Measurements from ENCODE around the gene RAD51B. TPM values are rescaled to one million over a fixed set of nuclear protein-coding genes. Genes with fewer than 3 reads are reported as not detected.
"Not testable (repeated sequence)": the region's sequence is repeated elsewhere in the genome, so short reads cannot be mapped to it uniquely, and the experiment has no call there.

RAD51B gene
- total and polyA plus RNA-seq, 3 donors from 2014 or later: 5.5 to 22.5 (median 19.1) TPM

DNA sequence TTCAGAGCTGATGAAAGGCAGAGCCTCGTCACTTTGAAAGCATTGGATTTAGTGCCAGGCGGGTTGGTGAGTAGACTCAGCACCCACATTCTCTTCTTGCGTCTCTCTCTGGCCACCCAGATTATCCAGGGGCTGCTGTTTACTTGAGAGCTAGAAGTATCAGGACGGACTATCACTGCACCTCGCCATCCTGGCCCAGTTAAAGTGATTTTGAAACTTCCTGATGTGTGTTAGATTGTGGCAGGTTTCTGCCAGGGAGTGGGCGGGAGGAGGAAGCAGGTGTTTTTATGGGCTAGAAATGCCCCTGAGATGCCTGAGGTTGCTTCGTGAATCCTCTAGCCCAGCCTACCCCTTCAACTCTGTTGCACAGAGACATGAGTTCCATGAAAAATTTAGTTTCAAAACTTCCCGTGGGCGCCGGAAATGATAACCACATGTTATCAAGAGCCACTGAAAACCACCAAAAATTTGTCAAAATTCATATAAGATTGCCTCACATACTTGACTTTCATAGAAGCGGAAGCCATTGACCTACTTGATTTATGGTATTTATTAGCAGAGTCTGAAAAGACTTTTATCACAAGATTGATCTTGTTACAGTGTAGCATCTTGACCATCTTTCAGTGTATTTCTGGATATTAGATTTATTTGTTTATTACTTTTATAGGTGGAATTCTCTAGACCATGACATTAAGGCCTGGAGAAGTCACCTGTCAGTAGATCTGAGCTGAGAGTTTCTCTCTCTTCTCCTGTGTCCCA is 466.0 kb downstream of the RAD51B start:
- DNase-seq: no peak
- TF ChIP-seq POLR2A (IDR thresholded peaks at IDR 0.05): no peak
- TF ChIP-seq, protein P1, sequence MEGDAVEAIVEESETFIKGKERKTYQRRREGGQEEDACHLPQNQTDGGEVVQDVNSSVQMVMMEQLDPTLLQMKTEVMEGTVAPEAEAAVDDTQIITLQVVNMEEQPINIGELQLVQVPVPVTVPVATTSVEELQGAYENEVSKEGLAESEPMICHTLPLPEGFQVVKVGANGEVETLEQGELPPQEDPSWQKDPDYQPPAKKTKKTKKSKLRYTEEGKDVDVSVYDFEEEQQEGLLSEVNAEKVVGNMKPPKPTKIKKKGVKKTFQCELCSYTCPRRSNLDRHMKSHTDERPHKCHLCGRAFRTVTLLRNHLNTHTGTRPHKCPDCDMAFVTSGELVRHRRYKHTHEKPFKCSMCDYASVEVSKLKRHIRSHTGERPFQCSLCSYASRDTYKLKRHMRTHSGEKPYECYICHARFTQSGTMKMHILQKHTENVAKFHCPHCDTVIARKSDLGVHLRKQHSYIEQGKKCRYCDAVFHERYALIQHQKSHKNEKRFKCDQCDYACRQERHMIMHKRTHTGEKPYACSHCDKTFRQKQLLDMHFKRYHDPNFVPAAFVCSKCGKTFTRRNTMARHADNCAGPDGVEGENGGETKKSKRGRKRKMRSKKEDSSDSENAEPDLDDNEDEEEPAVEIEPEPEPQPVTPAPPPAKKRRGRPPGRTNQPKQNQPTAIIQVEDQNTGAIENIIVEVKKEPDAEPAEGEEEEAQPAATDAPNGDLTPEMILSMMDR (IDR thresholded peaks at IDR 0.05): no peak
- H3K36me3 ChIP-seq (ENCODE audit: low read depth, missing control alignments): no peaks in the 10 kb centered on the region
- no peaks in the 10 kb centered on the region for H3K27me3 ChIP-seq
- intact Hi-C loops (cut with DNase I; ENCODE audit: low total_unique reads): no loop called here
- H3K27ac ChIP-seq: peak overlapping the region; percentile 6 to 12
- WGBS, 2 donors: 67 to 71% methylated on average over 11 of the region's 11 CpGs
- peaks cover 39% of the 10 kb centered on the region for H3K4me1 ChIP-seq
- no peak overlapping the region for H3K4me3 ChIP-seq
- H3K9me3 ChIP-seq: no peaks in the 10 kb centered on the region

DNA sequence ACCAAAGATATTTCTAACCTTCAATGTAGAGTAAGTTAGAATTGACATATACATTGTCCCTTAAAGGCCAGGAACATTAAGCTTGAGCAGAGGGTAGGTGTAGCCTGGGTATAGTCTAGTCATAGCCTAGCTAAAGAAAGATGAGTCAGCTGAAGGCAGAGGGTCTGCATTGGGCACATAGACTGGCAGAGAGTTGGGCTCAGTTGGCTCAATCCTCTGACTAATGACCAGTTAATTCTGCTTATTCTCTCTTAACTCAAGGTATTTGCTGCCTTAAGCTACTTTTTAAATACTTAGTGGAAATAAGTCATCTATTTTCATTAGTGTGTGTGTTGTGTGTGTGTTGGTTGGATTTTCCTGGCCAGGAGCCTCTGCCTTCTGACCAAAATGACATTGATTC is 467.1 kb downstream of the RAD51B start:
- no peaks in the 10 kb centered on the region for H3K36me3 ChIP-seq (ENCODE audit: low read depth, missing control alignments)
- intact Hi-C loops (cut with DNase I; ENCODE audit: low total_unique reads): no loop called here
- H3K4me3 ChIP-seq: no peak overlapping the region
- H3K9me3 ChIP-seq: no peaks in the 10 kb centered on the region
- no peaks in the 10 kb centered on the region for H3K27me3 ChIP-seq
- H3K4me1 ChIP-seq: peaks cover 35% of the 10 kb centered on the region
- no peak for DNase-seq
- no peak for TF ChIP-seq POLR2A (IDR thresholded peaks at IDR 0.05)
- TF ChIP-seq, protein P1 (IDR thresholded peaks at IDR 0.05): no peak
- no peak overlapping the region for H3K27ac ChIP-seq

DNA sequence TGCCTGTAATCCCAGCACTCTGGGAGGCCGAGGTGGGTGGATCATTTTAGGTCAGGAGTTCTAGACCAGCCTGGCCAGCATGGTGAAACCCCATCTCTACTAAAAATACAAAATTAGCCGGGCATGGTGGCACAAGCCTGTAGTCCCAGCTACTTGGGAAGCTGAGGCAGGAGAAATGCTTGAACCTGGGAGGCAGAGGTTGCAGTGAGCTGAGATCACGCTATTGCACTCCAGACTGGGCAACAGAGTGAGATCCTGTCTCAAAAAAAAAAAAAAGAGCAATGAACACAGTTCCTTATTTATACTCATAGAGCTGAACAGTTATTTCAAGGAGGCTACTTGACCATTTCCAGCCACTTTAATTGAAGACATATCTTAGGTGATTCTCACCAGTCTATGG is 469.9 kb downstream of the RAD51B start:
- H3K4me3 ChIP-seq; H3K9me3 ChIP-seq; H3K27me3 ChIP-seq; intact Hi-C loops (cut with DNase I; ENCODE audit: low total_unique reads); DNase-seq; H3K27ac ChIP-seq; H3K36me3 ChIP-seq (ENCODE audit: low read depth, missing control alignments): not testable (repeated sequence)
- 92 to 94% methylated on average over 3 of the region's 3 CpGs for WGBS, 2 donors
- H3K4me1 ChIP-seq: peaks cover 30% of the 10 kb centered on the region

DNA sequence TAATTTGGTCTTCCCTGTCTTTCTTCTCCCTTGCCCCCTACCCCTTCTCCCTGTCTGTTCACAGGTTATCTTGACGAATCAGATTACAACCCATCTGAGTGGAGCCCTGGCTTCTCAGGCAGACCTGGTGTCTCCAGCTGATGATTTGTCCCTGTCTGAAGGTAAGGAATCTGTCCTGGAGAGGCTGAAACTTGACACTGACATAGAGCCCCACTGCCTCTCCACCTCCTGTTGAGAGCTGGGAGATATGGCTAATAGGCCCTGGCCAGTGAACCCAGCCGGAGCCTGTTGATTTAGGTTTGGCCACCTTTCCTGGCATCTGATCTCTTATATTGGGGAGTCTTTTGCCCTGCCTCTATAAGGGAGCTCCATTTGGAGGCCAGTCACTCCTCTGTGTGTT is 472.2 kb downstream of the RAD51B start:
- H3K27me3 ChIP-seq: no peaks in the 10 kb centered on the region
- peaks cover 32% of the 10 kb centered on the region for H3K4me1 ChIP-seq
- no peak overlapping the region for H3K27ac ChIP-seq
- no peaks in the 10 kb centered on the region for H3K36me3 ChIP-seq (ENCODE audit: low read depth, missing control alignments)
- no peak for DNase-seq
- TF ChIP-seq, protein P1 (IDR thresholded peaks at IDR 0.05): no peak
- no peak for TF ChIP-seq POLR2A (IDR thresholded peaks at IDR 0.05)
- intact Hi-C loops (cut with DNase I; ENCODE audit: low total_unique reads): no loop called here
- no peak overlapping the region for H3K4me3 ChIP-seq
- WGBS, 2 donors: 86 to 92% methylated on average over 2 of the region's 2 CpGs
- H3K9me3 ChIP-seq: no peaks in the 10 kb centered on the region

DNA sequence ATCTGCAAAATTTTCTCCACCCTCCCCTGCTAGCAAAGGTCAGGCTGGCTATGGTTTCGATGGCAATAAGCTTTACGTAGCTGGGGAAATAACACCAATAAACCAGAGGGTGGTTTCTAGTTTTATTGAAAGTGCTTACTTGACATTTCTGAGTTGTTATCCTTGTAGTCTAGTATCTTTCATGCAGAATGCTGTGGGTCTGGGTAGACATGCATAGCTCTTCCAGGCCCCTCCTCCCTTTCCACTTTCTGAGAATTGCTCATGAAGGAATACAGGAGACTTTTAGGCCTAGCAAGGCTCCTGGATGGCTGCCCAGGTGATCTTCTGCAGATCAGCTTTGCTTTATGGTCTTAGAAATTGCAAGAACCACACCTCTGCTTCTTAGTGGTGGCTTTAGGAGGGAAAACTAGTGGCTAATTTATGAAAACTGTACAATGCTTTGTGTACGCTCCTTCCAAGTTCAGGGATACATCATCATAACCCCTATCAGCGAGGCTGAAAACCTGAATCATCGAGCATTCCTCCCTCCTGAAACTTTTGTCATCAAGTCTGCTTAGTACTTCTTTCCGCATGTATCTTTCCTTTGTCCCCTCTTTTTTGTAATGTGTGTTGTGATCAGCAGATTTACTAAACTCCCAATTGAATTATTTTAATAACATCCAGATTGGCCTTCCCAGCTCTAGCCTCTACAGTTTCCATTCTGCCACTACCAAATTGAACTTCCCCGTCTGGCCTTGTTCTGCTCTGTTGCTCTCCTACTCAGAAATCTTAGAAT is 473.0 kb downstream of the RAD51B start:
- 87 to 88% methylated on average over 7 of the region's 7 CpGs for WGBS, 2 donors

More for the DNA sequence above, 473.0 kb downstream of the RAD51B start:
- H3K4me3 ChIP-seq: no peak overlapping the region
- H3K27me3 ChIP-seq: no peaks in the 10 kb centered on the region
- intact Hi-C loops (cut with DNase I; ENCODE audit: low total_unique reads): no loop called here
- H3K27ac ChIP-seq: no peak overlapping the region
- H3K36me3 ChIP-seq (ENCODE audit: low read depth, missing control alignments): no peaks in the 10 kb centered on the region
- no peak for DNase-seq
- no peaks in the 10 kb centered on the region for H3K9me3 ChIP-seq
- TF ChIP-seq POLR2A (IDR thresholded peaks at IDR 0.05): no peak
- TF ChIP-seq, protein P1 (IDR thresholded peaks at IDR 0.05): no peak
- peaks cover 32% of the 10 kb centered on the region for H3K4me1 ChIP-seq
